CD14-positive monocyte (primary cell): ENCODE measurements around the gene GYS2. TPM values are rescaled to one million over a fixed set of nuclear protein-coding genes. Genes with fewer than 3 reads are reported as not detected.

Source experiments
- DNase-seq, 3 donors: peaks; one replicate each; pipeline ENCODE4 v3.0.0-alpha.2; 2011 to 2022
- H2AFZ ChIP-seq: 2 replicates; pipeline ENCODE4 v1.6.0; 2012; ENCODE audit warnings: mild to moderate bottlenecking, low read depth, low read length, inconsistent platforms; ENCODE audit not compliant: insufficient read depth, poor library complexity, severe bottlenecking
- H3K27ac ChIP-seq, 2 donors: 1 replicate in 1 of 2; 2 replicates in 1 of 2; pipeline ENCODE4 v1.5.1; 2012 to 2013; ENCODE audit warnings: low read length in 2 of 2, control low read depth in 1 of 2, inconsistent platforms in 1 of 2, low read depth in 1 of 2, mild to moderate bottlenecking in 1 of 2
- H3K27me3 ChIP-seq, 2 donors: one replicate each; pipeline versions ENCODE4 v1.6.0 to v1.6.1; 2011 to 2013; ENCODE audit warnings: low read length in 2 of 2; ENCODE audit not compliant: control insufficient read depth in 2 of 2, insufficient read depth in 2 of 2
- H3K36me3 ChIP-seq, 2 donors: replicated peaks in 1 of 2; 1 replicate in 1 of 2; 2 replicates in 1 of 2; pipeline versions ENCODE4 v1.5.1 to v1.6.1; 2012 to 2013; ENCODE audit warnings: low read length in 2 of 2, control low read depth in 1 of 2, inconsistent platforms in 1 of 2, mild to moderate bottlenecking in 1 of 2; ENCODE audit not compliant: insufficient read depth in 2 of 2, control insufficient read depth in 1 of 2
- H3K4me1 ChIP-seq, 2 donors: 1 replicate in 1 of 2; 2 replicates in 1 of 2; pipeline versions ENCODE4 v1.5.1 to v1.6.1; 2012 to 2013; ENCODE audit warnings: low read length in 2 of 2, control low read depth in 1 of 2, inconsistent platforms in 1 of 2, mild to moderate bottlenecking in 1 of 2, moderate library complexity in 1 of 2; ENCODE audit not compliant: insufficient read depth in 2 of 2, control insufficient read depth in 1 of 2
- H3K4me2 ChIP-seq: replicated peaks from 2 replicates; pipeline ENCODE3; 2012; ENCODE audit warnings: low read length, moderate library complexity, mild to moderate bottlenecking; ENCODE audit not compliant: poor library complexity, severe bottlenecking; ENCODE audit errors: extremely low read depth
- H3K4me3 ChIP-seq, 3 experiments: fragments of 200-600 bp in 1 of 3; sonication (generic) in 1 of 3; replicated peaks in 1 of 3; 1 replicate in 2 of 3; 2 replicates in 1 of 3; pipeline ENCODE4 v1.5.1; 2011 to 2013; ENCODE audit warnings: low read length in 3 of 3, mild to moderate bottlenecking in 3 of 3, control low read depth in 2 of 3, low read depth in 2 of 3, inconsistent platforms in 1 of 3, moderate library complexity in 1 of 3
- H3K79me2 ChIP-seq: 2 replicates; pipeline ENCODE4 v1.6.0; 2012; ENCODE audit warnings: mild to moderate bottlenecking, control low read depth, inconsistent platforms, low read length, moderate library complexity; ENCODE audit not compliant: insufficient read depth
- H3K9ac ChIP-seq: 2 replicates; pipeline ENCODE4 v1.6.0; 2017; ENCODE audit warnings: low read length, mild to moderate bottlenecking; ENCODE audit not compliant: insufficient read depth, poor library complexity, severe bottlenecking
- H3K9me3 ChIP-seq, 2 donors: replicated peaks in 1 of 2; 1 replicate in 1 of 2; 2 replicates in 1 of 2; pipeline versions ENCODE4 v1.5.1 to v1.6.1; 2012 to 2013; ENCODE audit warnings: low read length in 2 of 2, control low read depth in 1 of 2; ENCODE audit not compliant: control insufficient read depth in 1 of 2, insufficient read depth in 1 of 2
- H4K20me1 ChIP-seq: 2 replicates; pipeline ENCODE4 v1.6.0; 2012; ENCODE audit warnings: mild to moderate bottlenecking, low read length, control low read depth, moderate library complexity; ENCODE audit not compliant: insufficient read depth
- H3K27ac Mint-ChIP-seq, 7 donors: one replicate each; pipeline ENCODE4 v1.8.0; 2020; ENCODE audit warnings: mild to moderate bottlenecking in 7 of 7, mixed read lengths in 7 of 7, moderate library complexity in 6 of 7, inconsistent platforms in 2 of 7
- H3K27me3 Mint-ChIP-seq, 3 donors: one replicate each; pipeline ENCODE4 v1.8.0; 2021 to 2022; ENCODE audit warnings: low read depth in 3 of 3, mild to moderate bottlenecking in 3 of 3, mixed read lengths in 3 of 3, moderate library complexity in 3 of 3, inconsistent platforms in 1 of 3
- H3K36me3 Mint-ChIP-seq, 2 donors: one replicate each; pipeline ENCODE4 v1.8.0; 2020; ENCODE audit warnings: mixed read lengths in 2 of 2, inconsistent platforms in 1 of 2, mild to moderate bottlenecking in 1 of 2
- H3K4me1 Mint-ChIP-seq: one replicate; pipeline ENCODE4 v1.8.0; 2020; ENCODE audit warnings: mild to moderate bottlenecking, mixed read lengths
- H3K4me3 Mint-ChIP-seq, 2 donors: one replicate each; pipeline ENCODE4 v1.8.0; 2020; ENCODE audit warnings: mild to moderate bottlenecking in 2 of 2, mixed read lengths in 2 of 2, moderate library complexity in 1 of 2
- H3K9me3 Mint-ChIP-seq, 7 donors: one replicate each; pipeline ENCODE4 v1.8.0; 2020 to 2022; ENCODE audit warnings: mixed read lengths in 7 of 7, mild to moderate bottlenecking in 6 of 7, moderate library complexity in 6 of 7, inconsistent platforms in 2 of 7
- CTCF ChIP-seq: fragments of 200-600 bp; IDR thresholded peaks from one replicate; pipeline ENCODE4 v1.8.0; 2022; ENCODE audit warnings: antibody characterized with exemption, mild to moderate bottlenecking
- WGBS: methylation state at CpG from one replicate; pipeline ENCODE4 v1.1.5; 2013; ENCODE audit warnings: missing lambda C conversion rate; ENCODE audit not compliant: insufficient coverage; 5-methylcytosine and 5-hydroxymethylcytosine counted together
- intact Hi-C, 2 donors: fragments of 100-400 bp; cut with micrococcal nuclease; formaldehyde crosslinking; loops; one replicate each; pipeline versions ENCODE4 v1.15.0 to v1.15.1; 2023
- polyA plus RNA-seq, 3 donors: library from polyadenylated mRNA; depleted of rRNA in 1 of 3; unstranded in 2 of 3; stranded (reverse) in 1 of 3; fragments of 300-500 nt in 2 of 3; fragments of >200 nt in 1 of 3; fragmentation: Illumina TruSeq in 2 of 3; gene quantifications; 1 replicate in 2 of 3; 2 replicates in 1 of 3; pipeline ENCODE4 v1.2.3, GENCODE V29; 2012 to 2021

The GYS2 gene
- polyA plus RNA-seq, 3 donors = not detected

- peaks cover 52 to 64% (median 53%) of the 10 kb centered on the region in 3 donors for H3K27me3 Mint-ChIP-seq
- Histone ChIP-seq H3K27me3 (peaks cover 58 to 64% of the 10 kb centered on the region in 2 donors), H3K9ac (no peak overlapping the region), H3K9me3 (peaks cover 0 to 7% of the 10 kb centered on the region in 2 donors), H2AFZ (peak overlapping the region; percentile 64), H4K20me1 (no peaks in the 10 kb centered on the region), H3K4me3 (peak overlapping the region in 2 of 3 experiments; percentile 14 to 52), H3K36me3 (no peaks in the 10 kb centered on the region), H3K4me1 (peaks cover 9 to 11% of the 10 kb centered on the region in 2 donors), H3K79me2 (no peaks in the 10 kb centered on the region), H3K27ac (no peak overlapping the region), H3K4me2 (peak overlapping the region; percentile 59)
- peaks cover 6% of the 10 kb centered on the region for H3K4me1 Mint-ChIP-seq
- WGBS = under 1% methylated on average over 55 of the region's 57 CpGs
- no peak for TF ChIP-seq CTCF
- peaks cover 2 to 5% (median 4%) of the 10 kb centered on the region in 7 donors for H3K9me3 Mint-ChIP-seq
- peak overlapping the region; percentile 58 to 80 for H3K4me3 Mint-ChIP-seq
- no peak for DNase-seq
- intact Hi-C loops = no loop called here
- no peak overlapping the region for H3K27ac Mint-ChIP-seq
- H3K36me3 Mint-ChIP-seq = no peaks in the 10 kb centered on the region
Measured at GRCh38 chr12:21527451-21528180, 77.0 kb downstream of the GYS2 start.

- H3K4me2 ChIP-seq = peak overlapping the region; percentile 59
- peaks cover 9 to 11% of the 10 kb centered on the region in 2 donors for H3K4me1 ChIP-seq
- H4K20me1 ChIP-seq = no peaks in the 10 kb centered on the region
- Mint-ChIP-seq H3K27me3 (peaks cover 52 to 64% (median 53%) of the 10 kb centered on the region in 3 donors), H3K27ac (peak overlapping the region in 1 of 7 donors; percentile 19), H3K4me3 (peak overlapping the region in 1 of 2 donors; percentile 80), H3K36me3 (no peaks in the 10 kb centered on the region), H3K9me3 (peaks cover 2 to 5% (median 4%) of the 10 kb centered on the region in 7 donors), H3K4me1 (peaks cover 6% of the 10 kb centered on the region)
- H3K4me3 ChIP-seq = no peak overlapping the region
- H3K79me2 ChIP-seq = no peaks in the 10 kb centered on the region
- TF ChIP-seq CTCF = no peak
- peak overlapping the region; percentile 64 for H2AFZ ChIP-seq
- intact Hi-C loops = no loop called here
- WGBS = 65% methylated on average over 3 of the region's 12 CpGs
- no peak overlapping the region for H3K27ac ChIP-seq
- no peak overlapping the region for H3K9ac ChIP-seq
- no peaks in the 10 kb centered on the region for H3K36me3 ChIP-seq
- peaks cover 0 to 7% of the 10 kb centered on the region in 2 donors for H3K9me3 ChIP-seq
- peaks cover 58 to 63% of the 10 kb centered on the region in 2 donors for H3K27me3 ChIP-seq
- DNase-seq = no peak
Measured at GRCh38 chr12:21526721-21527345, 77.8 kb downstream of the GYS2 start.
